ENCODE data around the gene PRKAG2. TPM values are rescaled to one million over a fixed set of nuclear protein-coding genes. Genes with fewer than 3 reads are reported as not detected.
A peak's percentile ranks its signal among the peaks of the same experiment; 100 is the strongest.
"Not testable (repeated sequence)": the region's sequence is repeated elsewhere in the genome, so short reads cannot be mapped to it uniquely, and the experiment has no call there.

The PRKAG2 gene
- total and polyA plus RNA-seq, 8 donors, result 12.9 to 34.6 (median 18.0) TPM

DNA sequence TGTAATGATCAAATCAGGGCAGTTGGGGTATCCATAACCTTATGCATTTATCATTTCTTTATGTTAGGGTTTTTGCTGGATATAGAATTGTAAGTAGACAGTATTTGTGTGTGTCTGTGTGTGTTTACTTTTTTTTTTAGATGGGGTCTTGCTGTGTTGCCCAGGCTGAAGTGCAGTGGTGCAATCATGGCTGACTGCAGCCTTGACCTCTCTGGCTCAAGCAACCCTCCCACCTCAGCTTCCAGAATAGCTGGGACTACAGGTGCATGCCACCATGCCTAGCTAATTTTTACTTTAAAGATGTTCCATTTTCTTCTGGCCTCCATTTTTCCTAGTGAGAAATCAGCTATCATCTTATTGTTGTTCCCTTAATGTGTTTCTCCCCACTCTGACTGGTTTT lies 347.1 kb downstream of the PRKAG2 start:
- no peaks in the 10 kb centered on the region for H3K4me1 ChIP-seq
- intact Hi-C loops (cut with DNase I), result no loop called here
- DNase-seq (no peak), ATAC-seq (no peak)
- TF ChIP-seq, protein P1, sequence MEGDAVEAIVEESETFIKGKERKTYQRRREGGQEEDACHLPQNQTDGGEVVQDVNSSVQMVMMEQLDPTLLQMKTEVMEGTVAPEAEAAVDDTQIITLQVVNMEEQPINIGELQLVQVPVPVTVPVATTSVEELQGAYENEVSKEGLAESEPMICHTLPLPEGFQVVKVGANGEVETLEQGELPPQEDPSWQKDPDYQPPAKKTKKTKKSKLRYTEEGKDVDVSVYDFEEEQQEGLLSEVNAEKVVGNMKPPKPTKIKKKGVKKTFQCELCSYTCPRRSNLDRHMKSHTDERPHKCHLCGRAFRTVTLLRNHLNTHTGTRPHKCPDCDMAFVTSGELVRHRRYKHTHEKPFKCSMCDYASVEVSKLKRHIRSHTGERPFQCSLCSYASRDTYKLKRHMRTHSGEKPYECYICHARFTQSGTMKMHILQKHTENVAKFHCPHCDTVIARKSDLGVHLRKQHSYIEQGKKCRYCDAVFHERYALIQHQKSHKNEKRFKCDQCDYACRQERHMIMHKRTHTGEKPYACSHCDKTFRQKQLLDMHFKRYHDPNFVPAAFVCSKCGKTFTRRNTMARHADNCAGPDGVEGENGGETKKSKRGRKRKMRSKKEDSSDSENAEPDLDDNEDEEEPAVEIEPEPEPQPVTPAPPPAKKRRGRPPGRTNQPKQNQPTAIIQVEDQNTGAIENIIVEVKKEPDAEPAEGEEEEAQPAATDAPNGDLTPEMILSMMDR (IDR thresholded peaks at IDR 0.05), result no peak
- no peak overlapping the region for H3K27ac ChIP-seq
- H3K27me3 ChIP-seq, result no peaks in the 10 kb centered on the region
- H3K9me3 ChIP-seq, result peaks cover 0 to 20% of the 10 kb centered on the region in 2 donors
- no peaks in the 10 kb centered on the region for H3K36me3 ChIP-seq
- H3K4me3 ChIP-seq, result no peak overlapping the region

DNA sequence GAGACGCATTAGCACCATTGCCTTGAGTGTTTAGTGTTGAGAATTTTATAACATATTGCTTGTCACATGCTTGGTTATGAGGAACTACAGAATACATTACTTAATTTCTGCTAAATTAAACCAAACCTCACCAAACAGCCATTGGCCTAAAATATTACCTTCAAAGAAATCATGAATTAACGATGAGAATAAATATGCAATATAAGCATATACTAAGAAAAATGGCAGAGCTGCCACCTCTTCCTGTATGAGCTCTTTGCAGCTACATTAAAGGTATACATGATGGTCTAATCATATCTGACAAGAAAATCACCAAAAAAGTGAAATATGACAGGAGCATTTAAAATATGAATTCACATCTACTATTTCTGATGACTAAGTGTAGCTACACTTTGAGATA lies 352.1 kb downstream of the PRKAG2 start:
- Histone ChIP-seq H3K9me3 (peaks cover 0 to 1% of the 10 kb centered on the region in 2 donors), H3K4me1 (peaks cover 0 to 10% of the 10 kb centered on the region in 2 donors), H3K36me3 (no peaks in the 10 kb centered on the region), H3K4me3 (no peak overlapping the region), H3K27ac (no peak overlapping the region), H3K27me3 (no peaks in the 10 kb centered on the region)
- TF ChIP-seq, protein P1 (IDR thresholded peaks at IDR 0.05), result no peak
- DNase-seq (no peak), ATAC-seq (no peak)
- intact Hi-C loops (cut with DNase I), result no loop called here

DNA sequence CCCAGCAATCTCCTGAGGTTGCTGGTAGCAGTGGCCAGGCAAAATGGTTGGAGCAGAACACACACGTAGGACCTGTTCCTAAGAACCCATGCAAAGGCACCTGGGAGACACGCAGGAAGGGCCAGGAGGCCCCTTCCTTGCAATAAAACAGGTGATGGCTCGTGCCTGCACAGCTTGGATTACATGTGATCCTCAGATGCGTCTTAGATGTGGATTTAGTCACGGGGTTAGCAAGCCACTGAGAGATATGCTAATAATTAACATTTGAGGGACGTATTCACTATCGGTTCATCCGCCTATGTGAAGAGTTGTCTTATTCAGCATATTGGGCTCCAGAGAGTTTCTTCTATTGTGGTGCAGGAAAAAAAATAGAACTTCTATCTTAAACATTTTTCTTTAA lies 352.6 kb downstream of the PRKAG2 start:
- intact Hi-C loops (cut with DNase I), result no loop called here
- TF ChIP-seq, protein P1 (IDR thresholded peaks at IDR 0.05), result no peak

DNA sequence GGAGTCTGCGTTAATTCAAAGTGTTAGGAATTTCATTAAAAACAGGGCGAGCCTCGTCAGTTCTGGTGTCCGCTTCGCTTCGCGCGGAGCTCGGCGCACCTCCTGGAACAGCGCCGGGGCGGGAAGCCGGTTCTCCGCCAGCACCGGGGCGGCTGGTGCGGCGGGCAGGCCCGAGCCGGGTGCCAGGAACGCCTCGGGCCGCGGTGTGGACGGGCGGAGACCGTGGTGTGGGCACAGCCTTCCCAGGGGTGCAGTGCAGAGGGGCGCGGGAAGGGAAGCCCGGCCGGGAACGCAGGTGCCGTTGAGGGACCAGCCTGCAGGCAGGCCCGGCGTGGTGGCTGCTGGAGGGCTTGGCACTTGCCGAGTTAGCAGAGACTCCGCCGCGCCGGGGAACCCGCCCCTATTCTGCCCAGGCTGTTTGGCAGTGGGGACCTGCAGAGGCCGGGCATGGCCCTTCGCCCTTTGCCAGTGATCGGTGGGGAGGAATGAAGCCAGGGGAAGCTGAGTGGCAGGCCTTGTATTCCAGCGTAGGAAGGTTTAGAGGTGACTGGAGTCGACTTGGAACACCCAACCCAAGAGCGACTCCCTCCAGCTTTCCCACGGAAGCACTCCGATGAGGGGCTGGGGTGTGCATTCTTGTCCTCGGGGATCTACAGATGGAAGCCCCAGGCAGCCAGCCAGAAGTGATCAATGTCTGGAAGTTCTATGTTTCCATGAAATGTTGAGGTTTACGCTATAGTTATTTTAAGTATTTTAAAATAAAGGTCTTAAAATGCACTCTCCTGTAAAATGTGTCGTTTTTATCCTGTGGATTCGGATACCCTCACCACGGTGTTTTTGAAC lies 356.3 kb downstream of the PRKAG2 start:
- no peaks in the 10 kb centered on the region for H3K27me3 ChIP-seq
- ATAC-seq (peak; percentile 29), DNase-seq (peak in 3 of 4 donors; percentile 23 to 92 (median 68))
- H3K36me3 ChIP-seq, result no peaks in the 10 kb centered on the region
- TF ChIP-seq, protein P1 (IDR thresholded peaks at IDR 0.05), result no peak
- peaks cover 15 to 36% of the 10 kb centered on the region in 2 donors for H3K4me1 ChIP-seq
- peak overlapping the region; percentile 49 to 74 for H3K4me3 ChIP-seq
- H3K9me3 ChIP-seq, result no peaks in the 10 kb centered on the region
- intact Hi-C loops (cut with DNase I), result no loop called here
- H3K27ac ChIP-seq, result peak overlapping the region; percentile 82 to 98

More for the DNA sequence above, 352.6 kb downstream of the PRKAG2 start:
- no peak overlapping the region for H3K4me3 ChIP-seq
- no peak overlapping the region for H3K27ac ChIP-seq
- H3K27me3 ChIP-seq, result no peaks in the 10 kb centered on the region
- ATAC-seq, result no peak
- DNase-seq, result no peak
- no peaks in the 10 kb centered on the region for H3K36me3 ChIP-seq
- H3K4me1 ChIP-seq, result peaks cover 0 to 10% of the 10 kb centered on the region in 2 donors
- H3K9me3 ChIP-seq, result no peaks in the 10 kb centered on the region

DNA sequence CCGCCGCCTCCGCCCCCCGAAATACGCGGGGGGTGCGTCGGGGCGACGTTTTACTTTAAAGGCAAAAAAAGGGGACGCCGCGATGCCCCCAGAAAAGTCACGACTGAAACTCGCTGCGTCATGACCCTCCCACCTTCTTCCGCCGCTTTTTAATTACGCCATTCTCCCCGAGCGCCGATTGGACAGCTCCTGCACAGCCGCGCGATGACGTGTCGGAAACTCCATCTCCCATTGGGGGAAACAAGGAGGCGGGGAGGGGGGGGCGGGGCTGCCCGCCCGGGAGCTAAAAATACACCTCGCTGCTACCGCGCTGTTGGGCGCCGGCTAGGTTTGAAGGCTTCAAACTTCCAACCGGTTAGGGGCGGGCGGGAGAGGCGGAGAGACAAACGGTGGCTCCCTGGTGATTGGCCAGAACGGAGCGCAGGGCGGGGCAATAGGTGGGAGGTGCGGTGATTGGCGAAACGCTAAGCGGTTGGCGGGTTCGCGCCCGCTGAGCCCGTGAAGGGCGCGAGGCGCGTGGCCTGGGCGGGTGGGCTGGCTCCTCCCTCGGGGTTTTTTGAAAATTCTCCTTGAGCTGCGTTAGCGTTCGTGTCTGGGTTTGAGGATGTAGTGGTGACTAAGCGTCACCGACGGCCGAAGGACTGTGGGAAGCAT lies 357.0 kb downstream of the PRKAG2 start, which contains the start of gene RHEB:
Gene RHEB (minus strand): TSS at position 131 of the 654 bp plus-strand sequence. CDS start 384 bp downstream, outside the sequence.
- intact Hi-C loops (cut with DNase I), result no loop called here
- peak; percentile 96 to 100 (median 98) for DNase-seq
- Histone ChIP-seq H3K9me3 (no peaks in the 10 kb centered on the region), H3K4me3 (peak within 1 kb of the TSS; percentile 65 to 74), H3K27me3 (no peaks in the 10 kb centered on the region), H3K4me1 (peaks cover 15 to 42% of the 10 kb centered on the region in 2 donors), H3K27ac (peak within 1 kb of the TSS; percentile 98), H3K36me3 (no peaks in the 10 kb centered on the region)
- TF ChIP-seq, protein P1 (IDR thresholded peaks at IDR 0.05), result no peak
- ATAC-seq, result peak; percentile 93

DNA sequence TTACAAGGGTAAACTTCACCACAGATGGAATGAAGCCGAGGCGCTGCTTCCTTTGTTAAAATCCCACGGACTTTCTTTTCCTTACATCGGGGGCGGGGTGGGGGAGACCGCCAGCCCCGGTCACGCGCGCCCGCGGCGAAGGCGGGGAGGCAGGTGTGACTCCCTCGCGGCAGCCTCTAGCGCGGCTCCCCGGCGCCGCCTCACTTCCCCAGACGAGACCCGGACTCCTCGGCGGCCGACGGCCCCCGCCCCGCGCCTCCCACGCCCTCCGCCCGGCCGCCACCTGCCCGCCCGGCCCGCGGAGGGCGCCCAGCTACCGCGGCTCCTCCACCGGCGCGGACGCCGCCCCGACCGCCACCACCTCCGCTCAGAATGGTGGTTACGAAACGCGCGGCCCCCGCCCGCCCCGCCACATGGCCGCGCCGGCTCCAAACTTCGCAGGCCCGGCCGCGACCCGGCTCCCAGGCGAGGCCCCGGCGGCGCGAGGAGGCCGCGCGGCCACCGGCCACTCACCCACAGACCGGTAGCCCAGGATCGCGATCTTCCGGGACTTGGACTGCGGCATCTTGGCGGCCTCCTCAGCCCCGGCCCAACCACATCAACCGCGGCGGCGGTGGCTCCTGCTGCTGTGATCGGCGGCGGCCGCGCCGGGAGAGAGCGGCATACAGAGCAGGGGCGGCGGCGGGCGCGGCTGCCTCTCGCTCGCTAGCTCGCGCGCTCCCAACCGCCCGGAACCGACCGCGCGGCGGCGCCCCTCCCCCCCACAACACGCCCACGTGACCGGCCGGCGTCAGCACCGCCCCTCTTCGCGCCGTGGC lies 357.8 kb downstream of the PRKAG2 start:
- Histone ChIP-seq H3K27ac (peak overlapping the region; percentile 98), H3K4me3 (peak overlapping the region; percentile 65 to 74), H3K4me1 (peaks cover 15 to 49% of the 10 kb centered on the region in 2 donors)
- H3K36me3 ChIP-seq; intact Hi-C loops (cut with DNase I); H3K27me3 ChIP-seq; H3K9me3 ChIP-seq: not testable (repeated sequence)
- peak in 2 of 4 donors; percentile 62 to 92 for DNase-seq
- peak; percentile 84 for ATAC-seq

Measured in left lung (tissue), 10 donors.